ENCODE results near the gene AP5M1.

GRCh38 chr14:57259672-57260071 is 9.1 kb upstream of the AP5M1 start:
- TF ChIP-seq POLR2A (IDR thresholded peaks at IDR 0.05) (no peak), CTCF (IDR thresholded peaks at IDR 0.05) (no peak)
